HUES64 (cell line): ENCODE measurements around the gene MAGI2.

ENCODE experiments used
- H3K27ac ChIP-seq: 2 replicates; pipeline ENCODE4 v1.7.0; 2013; ENCODE audit warnings: low read depth, low read length, inconsistent platforms
- H3K27me3 ChIP-seq: 2 replicates; pipeline ENCODE4 v1.6.1; 2013; ENCODE audit warnings: mild to moderate bottlenecking, low read length; ENCODE audit not compliant: insufficient read depth
- H3K36me3 ChIP-seq: 2 replicates; pipeline ENCODE4 v1.6.1; 2013; ENCODE audit warnings: mild to moderate bottlenecking, low read length; ENCODE audit not compliant: insufficient read depth
- H3K4me1 ChIP-seq: 2 replicates; pipeline ENCODE4 v1.6.1; 2013; ENCODE audit warnings: mild to moderate bottlenecking, low read length, moderate library complexity; ENCODE audit not compliant: insufficient read depth
- H3K4me3 ChIP-seq: 2 replicates; pipeline ENCODE4 v1.5.1; 2013; ENCODE audit warnings: mild to moderate bottlenecking, low read length, moderate library complexity
- H3K9ac ChIP-seq: 2 replicates; pipeline ENCODE4 v1.6.1; 2013; ENCODE audit warnings: mild to moderate bottlenecking, low read depth, low read length
- H3K9me3 ChIP-seq: 2 replicates; pipeline ENCODE4 v1.6.1; 2013; ENCODE audit warnings: low read depth, low read length; ENCODE audit not compliant: insufficient read depth
- WGBS: fragments of 150-250, 120-280 bp; methylation state at CpG from one replicate; pipeline ENCODE4 v1.1.7; 2013; ENCODE audit warnings: missing lambda C conversion rate; 5-methylcytosine and 5-hydroxymethylcytosine counted together

MAGI2 gene

DNA sequence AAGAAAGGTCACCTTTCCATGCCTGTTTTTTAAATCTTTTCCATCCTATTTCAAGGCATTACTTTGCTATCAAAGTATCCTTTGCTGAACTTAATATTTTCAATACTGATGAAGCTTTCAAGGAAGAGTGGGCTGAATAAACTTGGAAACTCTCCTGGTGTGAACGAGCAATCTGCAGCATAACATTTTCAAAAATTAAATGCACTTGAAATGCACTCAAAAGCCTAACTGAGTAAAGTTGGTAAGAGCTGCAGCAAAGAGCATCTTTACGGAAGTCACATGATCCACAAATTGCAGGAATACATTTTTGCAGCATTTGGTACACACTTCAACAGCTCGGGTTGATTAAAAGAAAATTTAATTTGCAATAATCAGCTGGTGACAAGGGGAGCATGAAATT is 1287.6 kb downstream of the MAGI2 start:
- Histone ChIP-seq H3K9me3 (no peaks in the 10 kb centered on the region), H3K9ac (no peak overlapping the region), H3K36me3 (no peaks in the 10 kb centered on the region; the same call in 1 of the 2 replicates), H3K27me3 (no peaks in the 10 kb centered on the region), H3K4me1 (peaks cover 14% of the 10 kb centered on the region), H3K4me3 (no peak overlapping the region), H3K27ac (no peak overlapping the region)
- WGBS, result 86% methylated on average over 3 of the region's 3 CpGs

DNA sequence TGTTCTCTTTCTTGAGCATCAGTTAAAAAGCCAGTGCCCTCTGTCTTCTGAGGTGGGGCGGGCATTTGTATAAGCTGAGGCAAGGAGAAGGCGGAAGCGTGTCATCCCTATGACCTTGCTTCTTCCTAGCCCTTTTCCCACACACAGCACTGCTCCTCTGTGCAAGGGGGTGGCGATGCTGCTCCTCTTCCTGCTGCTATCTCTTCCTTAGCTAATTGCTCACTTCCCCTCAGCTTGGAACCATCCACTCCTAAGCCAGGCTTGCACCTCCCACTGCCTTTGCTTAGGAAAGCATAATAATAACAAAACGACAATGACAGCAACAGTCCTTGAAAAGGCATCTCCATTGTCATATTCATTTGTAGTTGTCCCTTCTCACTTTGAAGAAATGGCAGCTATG is 1288.0 kb downstream of the MAGI2 start:
- Histone ChIP-seq H3K27ac (no peak overlapping the region), H3K9ac (no peak overlapping the region), H3K27me3 (no peaks in the 10 kb centered on the region), H3K36me3 (no peaks in the 10 kb centered on the region; the same call in 1 of the 2 replicates), H3K4me1 (peaks cover 15% of the 10 kb centered on the region), H3K4me3 (no peak overlapping the region), H3K9me3 (no peaks in the 10 kb centered on the region)
- WGBS, result 40% methylated on average over 5 of the region's 5 CpGs

DNA sequence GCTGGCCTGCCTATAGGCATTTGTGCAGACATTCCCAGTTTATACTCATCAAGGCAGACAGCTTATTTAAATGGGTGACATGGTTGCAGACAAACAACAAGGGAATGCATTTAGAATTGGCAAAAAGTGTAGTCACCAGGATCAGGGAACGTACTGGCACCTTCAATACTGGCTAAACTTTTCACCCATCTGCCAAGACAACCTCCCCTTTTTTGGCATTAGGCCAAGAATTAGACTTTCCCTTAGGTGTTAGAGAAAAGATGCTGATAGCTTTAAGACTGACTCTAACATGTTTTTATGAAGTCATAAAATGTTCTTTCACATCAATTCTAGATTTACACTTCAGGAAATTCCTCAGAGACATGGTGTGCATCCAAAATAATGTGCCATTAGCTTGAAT is 1289.0 kb downstream of the MAGI2 start:
- H3K4me3 ChIP-seq, result no peak overlapping the region
- no peak overlapping the region for H3K27ac ChIP-seq
- H3K27me3 ChIP-seq, result no peaks in the 10 kb centered on the region
- H3K9me3 ChIP-seq, result no peaks in the 10 kb centered on the region
- WGBS, result 78% methylated on average over 1 of the region's 1 CpG
- no peaks in the 10 kb centered on the region; the same call in 1 of the 2 replicates for H3K36me3 ChIP-seq
- H3K4me1 ChIP-seq, result peaks cover 25% of the 10 kb centered on the region
- H3K9ac ChIP-seq, result no peak overlapping the region

DNA sequence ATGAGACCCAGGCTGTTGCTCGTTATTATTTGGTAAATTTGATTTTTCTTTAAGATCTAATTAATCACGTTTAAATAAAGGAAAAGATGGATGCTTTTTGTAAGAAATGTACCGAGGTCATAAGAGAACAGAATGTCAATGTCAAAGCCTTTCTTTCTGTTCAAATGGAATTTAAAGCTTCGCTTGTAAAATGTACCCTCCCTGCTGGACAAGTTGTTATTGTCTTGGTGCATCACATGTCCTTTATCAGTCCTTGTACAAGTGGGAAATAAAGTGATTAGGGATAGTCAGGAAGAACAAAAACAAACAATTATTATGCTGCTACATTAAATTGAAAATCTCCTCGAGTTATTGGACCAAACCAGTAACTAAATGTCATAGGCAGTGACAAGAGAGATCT is 1291.7 kb downstream of the MAGI2 start:
- Histone ChIP-seq H3K27ac (no peak overlapping the region), H3K27me3 (no peaks in the 10 kb centered on the region)
- WGBS, result 96% methylated on average over 5 of the region's 5 CpGs

DNA sequence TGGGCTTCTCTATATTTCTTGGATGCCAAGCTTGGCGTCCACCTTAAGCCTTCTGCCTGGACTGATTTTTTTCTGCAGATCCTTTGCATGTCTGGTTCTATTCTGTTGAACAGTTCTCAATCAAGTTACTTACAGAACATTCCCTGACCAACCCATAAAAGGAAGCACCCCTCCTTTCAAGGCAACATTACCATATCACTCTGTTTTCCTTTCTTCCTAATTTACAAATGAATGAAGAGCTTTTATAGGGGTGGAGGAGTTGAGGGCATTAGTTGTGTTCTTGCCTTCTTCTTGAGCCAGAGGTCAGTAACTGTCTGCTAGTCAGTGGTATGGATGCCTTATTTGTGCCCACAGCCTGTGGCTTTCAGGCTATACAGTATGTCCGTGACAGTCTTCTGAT is 1293.9 kb downstream of the MAGI2 start:
- Histone ChIP-seq H3K4me3 (no peak overlapping the region), H3K27me3 (no peaks in the 10 kb centered on the region), H3K4me1 (peaks cover 31% of the 10 kb centered on the region), H3K27ac (no peak overlapping the region), H3K36me3 (no peaks in the 10 kb centered on the region), H3K9ac (no peak overlapping the region), H3K9me3 (no peaks in the 10 kb centered on the region)
- 71% methylated on average over 2 of the region's 2 CpGs for WGBS

More for the DNA sequence above, 1291.7 kb downstream of the MAGI2 start:
- H3K4me3 ChIP-seq, result no peak overlapping the region
- H3K36me3 ChIP-seq, result no peaks in the 10 kb centered on the region
- H3K9me3 ChIP-seq, result no peaks in the 10 kb centered on the region
- H3K9ac ChIP-seq, result no peak overlapping the region
- H3K4me1 ChIP-seq, result peaks cover 41% of the 10 kb centered on the region

DNA sequence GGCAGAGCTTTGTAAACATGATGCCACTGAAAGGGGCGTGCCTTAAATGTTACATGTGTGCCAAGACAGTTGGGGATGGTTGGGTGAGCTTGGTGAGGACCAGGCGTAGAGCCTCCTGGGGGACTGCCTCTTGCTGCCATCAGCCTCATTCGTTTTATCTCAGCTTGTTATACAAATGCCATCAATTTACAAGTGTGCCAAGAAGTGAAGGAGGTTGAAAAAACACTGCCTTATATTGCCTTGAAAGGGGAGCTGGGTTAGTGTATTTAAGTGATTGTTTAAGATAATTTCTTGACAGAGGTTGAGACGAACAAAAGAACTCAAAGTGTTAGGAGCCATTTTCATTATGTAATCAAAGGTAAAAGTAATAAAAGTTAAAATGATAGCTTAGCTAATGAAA is 1300.2 kb downstream of the MAGI2 start:
- Histone ChIP-seq H3K27me3 (no peaks in the 10 kb centered on the region), H3K36me3 (no peaks in the 10 kb centered on the region), H3K27ac (no peak overlapping the region), H3K4me3 (no peak overlapping the region), H3K4me1 (peaks cover 14% of the 10 kb centered on the region), H3K9ac (no peak overlapping the region), H3K9me3 (no peaks in the 10 kb centered on the region)
- WGBS, result 89% methylated on average over 3 of the region's 4 CpGs

DNA sequence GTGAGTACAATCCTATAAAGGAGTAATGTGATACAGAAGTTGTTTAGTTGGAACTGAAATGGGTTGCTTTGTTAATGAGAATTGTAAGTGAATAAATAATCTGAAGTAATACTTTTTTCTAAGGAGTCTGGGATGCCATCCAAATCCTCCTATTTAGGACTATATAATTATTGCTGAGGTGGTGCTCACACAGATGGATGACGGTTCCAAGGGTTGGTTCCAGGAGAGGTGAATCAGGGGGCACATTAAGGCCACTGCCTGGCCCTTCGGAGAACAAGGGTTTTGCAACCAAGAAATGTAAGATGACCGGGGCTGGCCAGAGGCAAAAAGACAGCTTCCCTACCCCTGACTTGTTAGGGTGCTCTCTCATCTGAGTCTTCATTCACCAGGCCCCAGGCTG is 1302.2 kb downstream of the MAGI2 start:
- Histone ChIP-seq H3K4me1 (no peaks in the 10 kb centered on the region), H3K27ac (no peak overlapping the region), H3K4me3 (no peak overlapping the region), H3K27me3 (no peaks in the 10 kb centered on the region), H3K9me3 (no peaks in the 10 kb centered on the region), H3K9ac (no peak overlapping the region), H3K36me3 (no peaks in the 10 kb centered on the region)
- WGBS, result 95% methylated on average over 3 of the region's 3 CpGs

DNA sequence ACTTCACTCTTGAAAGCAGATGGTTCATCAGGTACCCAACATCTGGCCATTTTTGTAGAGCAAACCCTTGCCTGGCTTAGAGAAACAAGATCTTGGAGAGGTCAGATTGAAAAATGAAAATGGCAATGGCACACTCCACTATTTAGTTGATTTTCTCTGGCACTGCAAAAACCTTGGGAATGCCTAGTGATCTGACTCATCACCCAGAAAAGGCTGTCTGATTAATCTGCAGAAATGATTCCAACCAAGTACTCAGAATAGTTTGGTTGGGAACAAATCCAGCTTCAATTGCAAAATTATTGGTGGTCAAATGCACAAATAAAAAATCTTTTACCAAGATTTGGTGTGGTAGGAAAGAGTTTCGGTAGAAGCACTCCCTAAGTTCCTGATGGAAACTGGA is 1303.7 kb downstream of the MAGI2 start:
- no peaks in the 10 kb centered on the region for H3K36me3 ChIP-seq
- H3K9ac ChIP-seq, result no peak overlapping the region
- no peaks in the 10 kb centered on the region for H3K9me3 ChIP-seq
- H3K4me1 ChIP-seq, result no peaks in the 10 kb centered on the region
- no peak overlapping the region for H3K4me3 ChIP-seq
- 100% methylated on average over 1 of the region's 1 CpG for WGBS
- H3K27me3 ChIP-seq, result no peaks in the 10 kb centered on the region
- H3K27ac ChIP-seq, result no peak overlapping the region

DNA sequence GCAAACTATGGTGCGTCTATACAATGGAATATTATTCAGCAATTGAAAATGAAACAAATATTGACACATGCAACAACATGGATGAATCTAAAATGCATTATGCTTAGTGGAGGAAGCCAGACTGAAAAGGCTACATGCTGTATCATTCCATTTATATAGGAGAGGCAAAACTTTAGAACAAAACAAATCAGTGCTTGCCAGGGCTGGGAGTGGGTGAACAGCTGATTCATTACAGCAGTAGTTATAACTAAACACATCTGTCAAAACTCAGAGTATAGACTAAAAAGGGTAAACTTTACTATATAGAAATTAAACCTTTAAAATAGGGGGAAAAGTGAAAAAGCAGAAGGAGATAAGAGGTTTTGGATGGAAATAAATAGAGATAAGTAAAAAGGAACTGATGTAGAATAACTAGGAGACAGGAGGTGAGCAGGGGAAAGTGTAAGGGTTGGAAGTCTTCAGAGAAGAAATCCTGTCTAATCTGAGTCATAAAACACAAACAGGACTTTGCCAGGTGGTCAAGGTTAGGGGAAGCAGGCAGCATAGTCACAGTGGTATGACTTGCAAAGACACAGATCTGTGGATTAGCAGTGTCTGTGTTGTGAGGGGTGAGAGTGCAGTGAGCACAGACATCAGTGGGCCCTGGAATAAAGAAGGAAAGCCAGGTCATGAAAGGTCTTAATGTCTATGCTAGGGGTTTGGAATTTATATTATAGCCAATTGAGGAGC is 1305.1 kb downstream of the MAGI2 start:
- Histone ChIP-seq H3K4me1 (no peaks in the 10 kb centered on the region), H3K36me3 (no peaks in the 10 kb centered on the region), H3K27ac (no peak overlapping the region), H3K9ac (no peak overlapping the region), H3K9me3 (no peaks in the 10 kb centered on the region), H3K4me3 (no peak overlapping the region), H3K27me3 (no peaks in the 10 kb centered on the region)
- WGBS, result no CpG with 5 or more reads among the region's 1 CpG

DNA sequence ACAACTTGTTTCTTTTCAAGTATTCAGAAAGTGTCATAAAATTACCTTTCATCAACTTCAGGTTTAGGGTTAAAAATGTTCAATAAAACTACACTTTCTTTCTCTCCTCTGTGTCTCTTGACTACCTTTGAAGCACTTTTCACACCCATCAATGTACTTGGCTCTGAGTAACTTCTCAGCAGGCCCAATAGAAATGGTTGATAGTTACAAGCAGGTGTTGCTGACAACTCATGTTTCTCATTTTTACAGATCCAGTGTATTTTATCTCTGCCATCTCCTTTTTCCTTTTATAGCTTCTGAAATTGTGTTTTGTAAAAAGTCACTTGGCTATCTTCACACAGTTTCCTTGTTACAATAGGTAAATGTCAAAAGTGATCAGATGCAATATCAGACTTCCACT is 1306.9 kb downstream of the MAGI2 start:
- Histone ChIP-seq H3K36me3 (no peaks in the 10 kb centered on the region), H3K9ac (no peak overlapping the region), H3K27ac (no peak overlapping the region), H3K4me1 (no peaks in the 10 kb centered on the region), H3K27me3 (no peaks in the 10 kb centered on the region), H3K9me3 (no peaks in the 10 kb centered on the region), H3K4me3 (no peak overlapping the region)

DNA sequence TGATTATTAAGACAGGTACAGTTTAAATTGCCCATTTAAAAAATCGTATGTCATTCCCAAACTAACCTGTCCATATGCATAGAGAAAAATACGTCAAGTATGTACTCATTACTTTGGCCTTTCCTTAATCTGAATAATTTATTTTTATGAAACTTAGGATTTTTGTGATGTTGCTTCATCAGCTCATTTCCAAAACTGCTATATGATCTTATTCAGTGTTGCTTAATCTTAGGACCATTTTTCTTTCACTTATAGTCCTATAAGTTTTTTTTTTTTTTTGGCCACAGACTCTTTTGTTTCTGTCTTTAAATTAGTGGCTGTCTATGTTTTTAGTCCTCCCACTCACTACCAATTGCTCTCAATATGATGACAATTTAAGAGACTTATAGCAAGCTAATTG is 1309.8 kb downstream of the MAGI2 start:
- no peaks in the 10 kb centered on the region for H3K4me1 ChIP-seq
- WGBS, result 100% methylated on average over 2 of the region's 2 CpGs
- no peak overlapping the region for H3K27ac ChIP-seq
- H3K9me3 ChIP-seq, result no peaks in the 10 kb centered on the region
- H3K9ac ChIP-seq, result no peak overlapping the region
- no peaks in the 10 kb centered on the region for H3K27me3 ChIP-seq
- H3K4me3 ChIP-seq, result no peak overlapping the region
- H3K36me3 ChIP-seq, result no peaks in the 10 kb centered on the region
